ENCODE data around the gene GYPC. TPM values are rescaled to one million over a fixed set of nuclear protein-coding genes. Genes with fewer than 3 reads are reported as not detected.

GYPC gene
- total and polyA plus RNA-seq, 4 donors, result 8.7 to 419 (median 12.3) TPM

- no peaks in the 10 kb centered on the region for H3K36me3 ChIP-seq (ENCODE audit: control insufficient read depth in 4 of 4, insufficient read depth in 3 of 4, low read depth in 1 of 4, low read length in 3 of 4)
- H3K4me1 ChIP-seq (ENCODE audit: control insufficient read depth in 4 of 4, insufficient read depth in 4 of 4, low read length in 3 of 4), result no peaks in the 10 kb centered on the region
- no peaks in the 10 kb centered on the region for H3K9me3 ChIP-seq (ENCODE audit: control insufficient read depth in 4 of 4, low read length in 3 of 4)
- H3K27me3 ChIP-seq (ENCODE audit: control insufficient read depth in 4 of 4, insufficient read depth in 4 of 4, low read length in 3 of 4), result no peaks in the 10 kb centered on the region
- H3K27ac ChIP-seq (ENCODE audit: low read depth in 1 of 2, low read length in 2 of 2), result no peak overlapping the region
- no peak overlapping the region for H3K9ac ChIP-seq (ENCODE audit: low read depth in 1 of 2, low read length in 2 of 2)
- no peak for TF ChIP-seq RXRA (IDR thresholded peaks at IDR 0.05)
- no peak for TF ChIP-seq FOXA2 (IDR thresholded peaks at IDR 0.05)
- TF ChIP-seq, protein P1, sequence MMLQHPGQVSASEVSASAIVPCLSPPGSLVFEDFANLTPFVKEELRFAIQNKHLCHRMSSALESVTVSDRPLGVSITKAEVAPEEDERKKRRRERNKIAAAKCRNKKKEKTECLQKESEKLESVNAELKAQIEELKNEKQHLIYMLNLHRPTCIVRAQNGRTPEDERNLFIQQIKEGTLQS (IDR thresholded peaks at IDR 0.05), result no peak
- TF ChIP-seq RAD21 (IDR thresholded peaks at IDR 0.05), result no peak
- TF ChIP-seq, protein P2, sequence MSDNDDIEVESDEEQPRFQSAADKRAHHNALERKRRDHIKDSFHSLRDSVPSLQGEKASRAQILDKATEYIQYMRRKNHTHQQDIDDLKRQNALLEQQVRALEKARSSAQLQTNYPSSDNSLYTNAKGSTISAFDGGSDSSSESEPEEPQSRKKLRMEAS (IDR thresholded peaks at IDR 0.05), result no peak
- TF ChIP-seq REST (IDR thresholded peaks at IDR 0.05), result no peak
- no peak for TF ChIP-seq FOXA1 (IDR thresholded peaks at IDR 0.05)
- WGBS, result 80% methylated on average over 5 of the region's 5 CpGs
- H3K4me3 ChIP-seq (ENCODE audit: low read depth in 1 of 3, low read length in 3 of 3), result no peak overlapping the region
- DNase-seq (ENCODE audit: low spot score), result no peak
These were observed 75.4 kb downstream of the GYPC start for GRCh38 chr2:126731353-126731752.

DNA sequence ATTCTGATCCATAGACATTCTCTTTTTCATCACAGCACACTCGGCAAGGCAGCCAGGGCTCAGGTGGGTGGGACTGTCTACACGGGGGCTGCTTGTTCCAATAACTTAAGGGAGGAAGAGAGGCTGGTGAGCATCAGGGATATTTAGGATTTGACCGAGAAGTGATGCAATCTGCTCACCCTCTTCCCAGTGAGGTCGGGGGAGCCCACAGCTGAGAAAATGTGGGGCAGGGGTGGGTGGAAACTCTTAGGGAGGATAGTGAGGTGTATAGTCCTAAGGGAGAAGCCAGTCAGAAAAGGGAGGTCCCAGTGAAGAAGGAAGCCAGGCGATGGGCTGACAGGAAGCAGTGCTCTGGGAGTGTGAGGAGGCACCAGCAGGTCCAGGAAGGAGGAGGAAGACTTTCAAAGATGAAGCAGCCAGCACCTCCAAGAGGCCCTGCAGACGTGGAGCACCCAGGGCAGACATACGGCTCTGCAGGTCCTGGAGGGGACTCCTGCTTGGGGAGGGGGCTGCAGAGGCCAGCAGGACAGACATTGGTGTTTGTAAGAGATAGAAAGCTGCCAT lies 76.8 kb downstream of the GYPC start:
- Histone ChIP-seq H3K27me3 (ENCODE audit: control insufficient read depth in 4 of 4, insufficient read depth in 4 of 4, low read length in 3 of 4) (no peaks in the 10 kb centered on the region), H3K4me1 (ENCODE audit: control insufficient read depth in 4 of 4, insufficient read depth in 4 of 4, low read length in 3 of 4) (no peaks in the 10 kb centered on the region), H3K36me3 (ENCODE audit: control insufficient read depth in 4 of 4, insufficient read depth in 3 of 4, low read depth in 1 of 4, low read length in 3 of 4) (no peaks in the 10 kb centered on the region), H3K9ac (ENCODE audit: low read depth in 1 of 2, low read length in 2 of 2) (no peak overlapping the region), H3K27ac (ENCODE audit: low read depth in 1 of 2, low read length in 2 of 2) (no peak overlapping the region), H3K4me3 (ENCODE audit: low read depth in 1 of 3, low read length in 3 of 3) (no peak overlapping the region), H3K9me3 (ENCODE audit: control insufficient read depth in 4 of 4, low read length in 3 of 4) (no peaks in the 10 kb centered on the region)
- DNase-seq (ENCODE audit: low spot score), result no peak
- WGBS, result 67% methylated on average over 7 of the region's 7 CpGs
- TF ChIP-seq RAD21 (IDR thresholded peaks at IDR 0.05), result no peak

- 78% methylated on average over 1 of the region's 1 CpG for WGBS
- H3K4me3 ChIP-seq (ENCODE audit: low read depth in 1 of 3, low read length in 3 of 3), result no peak overlapping the region
- H3K9ac ChIP-seq (ENCODE audit: low read depth in 1 of 2, low read length in 2 of 2), result no peak overlapping the region
- no peaks in the 10 kb centered on the region for H3K4me1 ChIP-seq (ENCODE audit: control insufficient read depth in 4 of 4, insufficient read depth in 4 of 4, low read length in 3 of 4)
- no peaks in the 10 kb centered on the region for H3K27me3 ChIP-seq (ENCODE audit: control insufficient read depth in 4 of 4, insufficient read depth in 4 of 4, low read length in 3 of 4)
- no peak overlapping the region for H3K27ac ChIP-seq (ENCODE audit: low read depth in 1 of 2, low read length in 2 of 2)
- DNase-seq (ENCODE audit: low spot score), result no peak
- H3K36me3 ChIP-seq (ENCODE audit: control insufficient read depth in 4 of 4, insufficient read depth in 3 of 4, low read depth in 1 of 4, low read length in 3 of 4), result no peaks in the 10 kb centered on the region
- H3K9me3 ChIP-seq (ENCODE audit: control insufficient read depth in 4 of 4, low read length in 3 of 4), result no peaks in the 10 kb centered on the region
- TF ChIP-seq EGR1 (IDR thresholded peaks at IDR 0.05; ENCODE audit: low read depth in 2 of 2), result no peak
- TF ChIP-seq, protein P1 (IDR thresholded peaks at IDR 0.05), result no peak
- no peak for TF ChIP-seq HNF4G (IDR thresholded peaks at IDR 0.05)
- TF ChIP-seq, protein P2 (IDR thresholded peaks at IDR 0.05), result no peak
- TF ChIP-seq YY1 (IDR thresholded peaks at IDR 0.05), result no peak
- no peak for TF ChIP-seq RXRA (IDR thresholded peaks at IDR 0.05)
- TF ChIP-seq REST (IDR thresholded peaks at IDR 0.05), result no peak
- no peak for TF ChIP-seq FOXA2 (IDR thresholded peaks at IDR 0.05)
- TF ChIP-seq ZBTB33 (IDR thresholded peaks at IDR 0.05), result no peak
- no peak for TF ChIP-seq JUND (IDR thresholded peaks at IDR 0.05)
- no peak for TF ChIP-seq TAF1 (conservative IDR thresholded peaks at IDR 0.05)
- no peak for TF ChIP-seq NR2F2 (IDR thresholded peaks at IDR 0.05)
- no peak for TF ChIP-seq CTCF (IDR thresholded peaks at IDR 0.05; ENCODE audit: low read depth, low read length, missing input control)
- no peak for TF ChIP-seq FOXA1 (IDR thresholded peaks at IDR 0.05)
- no peak for TF ChIP-seq RAD21 (IDR thresholded peaks at IDR 0.05)
These were observed 77.8 kb downstream of the GYPC start for GRCh38 chr2:126733795-126734194.

All from liver (tissue), 9 donors.